Brain microvascular endothelial cell (primary cell): Measurements from ENCODE around the gene TMOD3.
"Not testable (repeated sequence)": the region's sequence is repeated elsewhere in the genome, so short reads cannot be mapped to it uniquely, and the experiment has no call there.

Experiments
- DNase-seq: peaks from one replicate; pipeline ENCODE4 v3.0.0-alpha.2; 2020
- H3K27ac ChIP-seq: fragments of 250-450 bp; sonication (Bioruptor Pico); 2 replicates; pipeline ENCODE4 v1.5.1; 2020; ENCODE audit warnings: mild to moderate bottlenecking, moderate library complexity
- H3K27me3 ChIP-seq: fragments of 250-450 bp; sonication (Bioruptor Pico); replicated peaks from 2 replicates; pipeline ENCODE4 v1.5.1; 2020; ENCODE audit warnings: mild to moderate bottlenecking
- H3K36me3 ChIP-seq: fragments of 250-450 bp; sonication (Bioruptor Pico); replicated peaks from 2 replicates; pipeline ENCODE4 v1.5.1; 2020; ENCODE audit warnings: mild to moderate bottlenecking
- H3K4me3 ChIP-seq: 2 replicates; pipeline ENCODE4 v1.5.1; 2011; ENCODE audit warnings: low read depth, mild to moderate bottlenecking, control low read depth, low read length, moderate library complexity
- in situ Hi-C: cut with HindIII; loops from 2 replicates; pipeline ENCODE4 v1.10.0; 2017; ENCODE audit warnings: low sequenced_read_pairs, low pct_ligation_motif_present
- TF ChIP-seq, protein P1 (sequence below): IDR thresholded peaks from 2 replicates; pipeline ENCODE4 v1.5.1; 2011; ENCODE audit warnings: low read depth, mild to moderate bottlenecking, moderate library complexity, low read length, control low read depth, inconsistent platforms; ENCODE audit errors: missing control alignments

The TMOD3 gene

GRCh38 chr15:51883271-51883837, 53.9 kb downstream of the TMOD3 start:
- in situ Hi-C loops, result no loop called here
- no peaks in the 10 kb centered on the region for H3K36me3 ChIP-seq

DNA sequence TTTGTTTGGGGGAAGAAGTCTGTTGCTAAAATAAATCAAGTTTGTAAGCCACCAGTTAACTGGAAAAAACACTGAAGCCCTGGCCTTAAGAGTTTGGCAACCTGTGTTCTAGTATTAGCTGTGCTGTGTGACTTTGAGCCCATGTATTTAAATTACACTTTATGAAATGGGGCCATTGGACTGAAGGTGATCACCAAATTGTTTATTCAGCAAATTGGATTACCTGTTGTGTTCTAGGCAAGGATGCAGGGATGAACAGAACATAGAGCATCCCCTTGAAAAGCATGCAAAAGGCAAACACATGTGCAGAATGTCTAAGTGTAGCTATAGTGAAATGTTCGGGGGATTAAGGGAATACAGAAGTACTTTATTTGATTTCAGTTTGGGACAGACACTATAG, 54.6 kb downstream of the TMOD3 start:
- H3K4me3 ChIP-seq, result no peak overlapping the region
- H3K36me3 ChIP-seq, result no peaks in the 10 kb centered on the region
- TF ChIP-seq, protein P1, sequence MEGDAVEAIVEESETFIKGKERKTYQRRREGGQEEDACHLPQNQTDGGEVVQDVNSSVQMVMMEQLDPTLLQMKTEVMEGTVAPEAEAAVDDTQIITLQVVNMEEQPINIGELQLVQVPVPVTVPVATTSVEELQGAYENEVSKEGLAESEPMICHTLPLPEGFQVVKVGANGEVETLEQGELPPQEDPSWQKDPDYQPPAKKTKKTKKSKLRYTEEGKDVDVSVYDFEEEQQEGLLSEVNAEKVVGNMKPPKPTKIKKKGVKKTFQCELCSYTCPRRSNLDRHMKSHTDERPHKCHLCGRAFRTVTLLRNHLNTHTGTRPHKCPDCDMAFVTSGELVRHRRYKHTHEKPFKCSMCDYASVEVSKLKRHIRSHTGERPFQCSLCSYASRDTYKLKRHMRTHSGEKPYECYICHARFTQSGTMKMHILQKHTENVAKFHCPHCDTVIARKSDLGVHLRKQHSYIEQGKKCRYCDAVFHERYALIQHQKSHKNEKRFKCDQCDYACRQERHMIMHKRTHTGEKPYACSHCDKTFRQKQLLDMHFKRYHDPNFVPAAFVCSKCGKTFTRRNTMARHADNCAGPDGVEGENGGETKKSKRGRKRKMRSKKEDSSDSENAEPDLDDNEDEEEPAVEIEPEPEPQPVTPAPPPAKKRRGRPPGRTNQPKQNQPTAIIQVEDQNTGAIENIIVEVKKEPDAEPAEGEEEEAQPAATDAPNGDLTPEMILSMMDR, result no peak
- in situ Hi-C loops, result no loop called here
- H3K27me3 ChIP-seq, result no peaks in the 10 kb centered on the region
- DNase-seq, result no peak
- H3K27ac ChIP-seq, result no peak overlapping the region

More at GRCh38 chr15:51883271-51883837, 53.9 kb downstream of the TMOD3 start:
- Histone ChIP-seq H3K4me3 (no peak overlapping the region), H3K27me3 (no peaks in the 10 kb centered on the region), H3K27ac (no peak overlapping the region)
- peak; percentile 45 for DNase-seq
- TF ChIP-seq, protein P1, result no peak

DNA sequence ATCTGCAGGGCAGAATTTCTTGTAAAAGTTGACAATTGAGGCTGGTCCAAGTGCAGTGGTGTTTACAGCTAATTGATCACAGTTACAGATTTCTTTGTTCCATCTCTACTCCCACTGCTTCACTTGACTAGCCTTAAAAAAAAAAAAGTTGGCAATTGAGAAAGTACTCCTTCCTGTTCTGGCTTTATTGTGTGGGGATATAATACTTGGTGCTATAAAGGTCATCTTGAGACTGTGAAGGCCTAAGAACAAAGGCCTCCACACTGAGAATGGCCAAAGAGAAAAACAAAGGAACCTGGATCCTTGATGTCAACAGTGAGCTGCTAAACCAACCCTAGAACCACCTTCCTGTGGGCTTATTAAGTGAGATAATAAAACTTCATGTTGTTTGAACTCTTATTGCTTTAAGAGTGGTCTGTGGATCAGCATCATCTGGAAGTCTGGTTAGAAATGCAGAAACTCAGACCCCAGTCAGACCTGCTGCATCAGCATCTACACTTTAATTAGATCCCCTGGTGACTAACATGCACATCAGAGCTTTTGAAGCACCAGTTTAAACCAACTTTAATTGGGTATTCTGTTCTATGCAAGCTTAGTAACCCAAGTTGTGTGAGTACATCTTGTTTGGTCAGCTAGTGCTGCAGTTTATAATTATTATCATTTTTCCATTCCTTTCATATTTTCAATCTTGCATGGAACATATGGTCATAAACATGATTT, 55.2 kb downstream of the TMOD3 start:
- H3K27me3 ChIP-seq, result no peaks in the 10 kb centered on the region
- DNase-seq, result no peak
- peaks cover 3% of the 10 kb centered on the region for H3K36me3 ChIP-seq
- in situ Hi-C loops, result no loop called here
- TF ChIP-seq, protein P1, result no peak
- H3K27ac ChIP-seq, result no peak overlapping the region
- no peak overlapping the region for H3K4me3 ChIP-seq

DNA sequence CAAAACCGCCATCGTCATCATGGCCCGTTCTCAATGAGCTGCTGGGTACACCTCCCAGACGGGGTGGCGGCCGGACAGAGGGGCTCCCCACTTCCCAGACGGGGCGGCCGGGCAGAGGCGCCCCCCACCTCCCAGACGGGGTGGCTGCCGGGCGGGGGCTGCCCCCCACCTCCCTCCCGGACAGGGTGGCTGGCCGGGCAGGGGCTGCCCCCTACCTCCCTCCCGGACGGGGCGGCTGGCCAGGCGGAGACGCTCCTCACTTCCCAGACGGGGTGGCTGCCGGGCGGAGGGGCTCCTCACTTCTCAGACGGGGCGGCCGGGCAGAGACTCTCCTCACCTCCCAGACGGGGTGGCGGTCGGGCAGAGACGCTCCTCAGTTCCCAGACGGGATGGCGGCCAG, 56.3 kb downstream of the TMOD3 start:
- in situ Hi-C loops, H3K27me3 ChIP-seq, H3K27ac ChIP-seq, DNase-seq, H3K4me3 ChIP-seq, H3K36me3 ChIP-seq: not testable (repeated sequence)

DNA sequence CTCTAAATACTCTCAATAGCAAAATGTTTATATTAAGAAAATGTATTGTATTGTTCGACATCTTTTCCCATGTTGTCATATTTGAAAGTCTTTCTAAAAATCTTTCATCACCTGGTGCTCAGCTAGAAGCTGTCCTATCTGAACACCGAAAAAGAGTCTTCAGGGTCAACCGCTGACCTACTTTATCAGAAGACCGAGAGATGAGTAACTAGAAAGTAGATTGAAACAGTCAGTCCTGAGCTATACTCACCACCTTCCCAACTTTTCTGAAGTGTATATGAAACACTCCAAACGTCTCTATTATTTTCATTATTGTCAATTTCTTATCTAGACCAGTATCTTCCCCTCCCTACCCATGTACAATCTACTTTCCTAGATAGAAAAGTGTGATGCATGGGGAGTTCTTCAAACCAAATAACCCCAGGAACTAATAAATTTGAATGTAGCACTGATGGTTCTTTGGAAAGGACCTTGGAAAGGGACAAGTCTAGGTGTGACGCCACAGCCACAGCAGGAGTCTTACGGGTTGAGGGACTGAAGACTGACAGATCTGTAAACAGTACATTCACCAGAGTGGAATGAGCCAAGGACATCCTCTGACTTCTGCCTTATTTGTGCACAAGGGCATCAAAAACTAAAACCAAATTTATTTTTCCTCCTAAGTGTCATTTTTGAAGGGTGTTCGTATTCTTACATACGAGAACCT, 58.6 kb downstream of the TMOD3 start:
- Histone ChIP-seq H3K36me3 (peaks cover 4% of the 10 kb centered on the region), H3K27me3 (no peaks in the 10 kb centered on the region)
- in situ Hi-C loops, result no loop called here

More for the DNA sequence above, 58.6 kb downstream of the TMOD3 start:
- TF ChIP-seq, protein P1, result no peak
- H3K4me3 ChIP-seq, result no peak overlapping the region
- no peak for DNase-seq
- H3K27ac ChIP-seq, result no peak overlapping the region
